ENCODE data around the gene ANKRD63.

The ANKRD63 gene

DNA sequence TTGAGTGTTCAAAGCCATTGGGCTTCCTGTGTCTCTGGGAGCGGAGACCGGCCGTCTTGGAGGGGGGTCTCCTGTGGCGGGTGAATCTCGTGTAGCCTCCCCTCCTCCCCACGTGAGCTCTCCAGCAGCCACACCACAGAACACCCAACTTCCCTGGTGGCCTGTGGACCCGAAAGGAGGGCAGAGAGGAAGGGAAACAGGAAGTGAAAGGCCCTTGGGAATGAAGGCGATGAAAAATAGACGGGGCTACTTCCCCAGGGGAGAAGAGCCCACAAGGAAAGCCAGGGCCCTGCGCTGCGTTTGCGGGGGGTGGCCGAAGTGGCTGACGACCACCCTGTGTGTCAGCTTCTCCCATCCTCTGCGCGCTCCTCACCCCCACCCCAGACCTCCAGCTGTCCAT lies 5.4 kb downstream of the ANKRD63 start:
- DNase-seq, result no peak

DNA sequence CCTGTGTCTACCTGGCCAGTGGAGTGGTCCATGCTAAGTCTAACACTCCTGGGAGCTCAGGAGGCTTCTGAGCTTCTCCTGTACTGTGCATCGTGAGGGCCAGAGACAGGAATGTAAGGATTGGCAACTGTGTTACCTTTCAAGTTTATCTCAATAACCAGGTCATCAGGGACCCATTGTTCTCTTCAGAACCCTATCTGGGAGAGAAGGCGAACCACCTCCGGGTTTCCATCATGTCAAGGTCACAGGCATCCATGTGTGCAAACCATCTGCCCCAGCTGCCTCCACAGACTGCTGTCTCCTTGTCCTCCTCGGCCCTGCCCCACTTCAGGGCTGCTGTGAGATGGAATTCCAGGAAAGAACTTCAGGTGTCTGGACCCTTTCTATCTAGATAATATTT lies 5.9 kb downstream of the ANKRD63 start:
- DNase-seq, result no peak

DNA sequence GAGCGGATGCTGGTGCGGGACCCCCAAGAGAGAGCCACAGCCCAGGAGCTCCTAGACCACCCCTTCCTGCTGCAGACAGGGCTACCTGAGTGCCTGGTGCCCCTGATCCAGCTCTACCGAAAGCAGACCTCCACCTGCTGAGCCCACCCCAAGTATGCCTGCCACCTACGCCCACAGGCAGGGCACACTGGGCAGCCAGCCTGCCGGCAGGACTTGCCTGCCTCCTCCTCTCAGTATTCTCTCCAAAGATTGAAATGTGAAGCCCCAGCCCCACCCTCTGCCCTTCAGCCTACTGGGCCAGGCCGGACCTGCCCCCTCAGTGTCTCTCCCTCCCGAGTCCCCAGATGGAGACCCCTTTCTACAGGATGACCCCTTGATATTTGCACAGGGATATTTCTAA lies 6.9 kb downstream of the ANKRD63 start:
- no peak for DNase-seq

DNA sequence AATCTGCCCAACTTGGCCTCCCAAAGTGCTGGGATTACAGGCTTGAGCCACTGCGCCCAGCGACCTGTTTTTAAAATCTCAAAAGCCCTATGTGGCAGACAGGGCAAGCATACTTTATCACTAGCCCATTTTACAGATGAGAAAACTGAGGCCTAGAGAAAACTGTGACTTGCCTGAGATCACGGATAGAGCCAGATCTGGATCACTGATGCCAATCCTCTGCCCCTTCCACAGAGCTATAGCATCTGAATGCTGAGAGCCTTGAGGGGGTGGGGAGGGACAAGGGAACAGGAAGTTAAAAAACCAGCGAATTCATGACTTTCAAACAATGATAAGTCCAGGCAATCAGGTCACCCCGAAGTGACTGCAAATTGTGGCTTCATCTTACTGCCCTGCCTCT lies 7.3 kb downstream of the ANKRD63 start:
- no peak for DNase-seq

DNA sequence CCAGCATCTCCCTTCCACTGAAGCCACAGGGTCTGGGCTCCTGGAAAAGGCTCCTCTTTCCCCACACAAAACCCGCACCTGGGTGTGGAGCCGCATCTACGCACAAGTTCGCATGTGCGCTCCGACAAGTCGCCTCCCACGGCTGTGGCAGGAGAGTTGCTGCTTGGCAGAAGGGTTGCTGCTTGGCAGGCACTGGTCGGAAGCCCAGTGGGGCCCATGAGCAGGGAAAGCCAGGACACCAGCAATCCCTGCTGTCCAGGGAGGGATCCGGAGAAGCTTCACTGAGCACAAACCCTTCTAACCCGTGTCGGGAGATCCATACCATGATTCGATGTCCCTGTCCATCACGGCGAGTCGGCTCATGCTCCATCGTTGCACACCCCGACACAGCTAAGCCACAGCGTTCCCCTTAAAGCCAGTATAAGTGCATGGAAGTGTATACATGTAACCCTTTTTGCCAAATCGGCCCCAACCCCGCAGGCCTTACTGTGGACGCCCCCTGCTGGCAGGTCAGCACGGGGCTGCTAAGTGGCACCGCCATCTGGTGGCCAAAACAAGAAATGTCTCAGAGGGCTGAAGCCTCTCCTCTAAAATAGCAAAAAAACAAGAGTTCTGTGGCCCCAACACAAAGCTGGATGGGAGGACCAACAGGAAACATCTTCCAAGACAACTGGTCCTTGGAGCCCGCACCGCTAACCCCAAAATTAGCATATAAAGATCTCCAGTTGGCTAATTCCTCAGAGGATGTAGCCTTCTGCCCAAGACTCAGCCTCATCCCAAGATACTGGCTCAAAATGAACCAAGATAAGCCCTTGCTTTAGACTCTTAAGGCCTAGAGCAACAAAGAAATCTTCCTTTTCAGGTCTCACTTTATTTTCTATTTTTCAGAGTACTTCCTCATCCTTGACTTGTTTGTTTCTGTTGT lies 8.3 kb downstream of the ANKRD63 start:
- peak; percentile 83 for DNase-seq

DNA sequence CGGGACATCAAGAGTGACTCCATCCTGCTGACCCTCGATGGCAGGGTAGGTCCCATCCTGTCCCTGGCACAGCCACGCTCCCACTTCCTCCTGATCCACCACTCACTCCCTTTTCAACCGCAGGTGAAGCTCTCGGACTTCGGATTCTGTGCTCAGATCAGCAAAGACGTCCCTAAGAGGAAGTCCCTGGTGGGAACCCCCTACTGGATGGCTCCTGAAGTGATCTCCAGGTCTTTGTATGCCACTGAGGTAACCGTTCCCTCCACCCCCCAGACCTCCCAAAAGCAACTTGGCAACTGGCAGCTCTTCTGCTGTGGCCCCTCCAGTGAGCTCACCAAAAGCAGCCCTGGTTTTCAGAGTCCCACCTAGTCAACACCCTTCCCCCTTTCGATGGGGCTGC lies 9.4 kb downstream of the ANKRD63 start:
- no peak for DNase-seq

DNA sequence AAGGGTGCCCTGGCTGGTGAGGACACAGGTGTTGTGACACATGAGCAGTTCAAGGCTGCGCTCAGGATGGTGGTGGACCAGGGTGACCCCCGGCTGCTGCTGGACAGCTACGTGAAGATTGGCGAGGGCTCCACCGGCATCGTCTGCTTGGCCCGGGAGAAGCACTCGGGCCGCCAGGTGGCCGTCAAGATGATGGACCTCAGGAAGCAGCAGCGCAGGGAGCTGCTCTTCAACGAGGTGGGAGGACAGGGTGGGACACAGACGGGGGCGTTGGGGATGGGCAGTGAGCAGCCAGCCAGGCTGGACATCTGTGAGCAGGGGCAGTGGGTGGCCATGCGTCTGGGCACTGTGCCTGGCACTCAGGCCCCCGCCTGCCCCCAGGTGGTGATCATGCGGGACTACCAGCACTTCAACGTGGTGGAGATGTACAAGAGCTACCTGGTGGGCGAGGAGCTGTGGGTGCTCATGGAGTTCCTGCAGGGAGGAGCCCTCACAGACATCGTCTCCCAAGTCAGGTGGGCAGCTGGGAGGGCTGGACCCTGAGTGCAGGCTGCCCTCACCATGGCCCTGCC lies 10.3 kb downstream of the ANKRD63 start:
- no peak for DNase-seq

DNA sequence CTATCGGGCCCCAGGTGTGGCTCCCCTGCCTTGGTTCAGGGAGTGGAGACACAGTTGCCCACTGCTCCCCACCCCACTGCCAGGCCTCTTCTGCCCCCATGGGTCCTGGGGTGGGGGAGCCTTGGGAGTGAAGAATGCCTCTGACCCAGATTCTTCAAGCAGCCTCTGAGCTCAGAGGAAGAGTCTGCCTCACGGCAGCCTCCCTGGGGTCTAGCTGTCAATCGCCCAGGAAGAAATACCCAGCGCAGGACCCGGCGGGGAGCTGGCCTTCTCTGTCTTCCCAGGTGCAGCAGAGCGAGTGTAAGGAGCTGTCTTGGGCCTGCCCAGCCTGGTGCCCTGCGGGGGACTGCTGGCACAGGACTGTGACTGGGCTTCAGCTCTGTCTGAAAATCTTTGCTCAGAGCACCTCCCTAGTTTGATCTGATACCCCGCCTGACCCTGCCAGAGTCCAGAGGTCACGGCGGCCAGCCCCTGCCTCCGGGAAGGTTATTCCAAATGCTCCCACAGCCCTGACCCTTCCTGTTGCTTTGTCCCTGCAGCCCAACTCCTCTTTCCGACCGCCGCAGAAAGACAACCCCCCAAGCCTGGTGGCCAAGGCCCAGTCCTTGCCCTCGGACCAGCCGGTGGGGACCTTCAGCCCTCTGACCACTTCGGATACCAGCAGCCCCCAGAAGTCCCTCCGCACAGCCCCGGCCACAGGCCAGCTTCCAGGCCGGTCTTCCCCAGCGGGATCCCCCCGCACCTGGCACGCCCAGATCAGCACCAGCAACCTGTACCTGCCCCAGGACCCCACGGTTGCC lies 11.0 kb downstream of the ANKRD63 start:
- DNase-seq, result no peak

DNA sequence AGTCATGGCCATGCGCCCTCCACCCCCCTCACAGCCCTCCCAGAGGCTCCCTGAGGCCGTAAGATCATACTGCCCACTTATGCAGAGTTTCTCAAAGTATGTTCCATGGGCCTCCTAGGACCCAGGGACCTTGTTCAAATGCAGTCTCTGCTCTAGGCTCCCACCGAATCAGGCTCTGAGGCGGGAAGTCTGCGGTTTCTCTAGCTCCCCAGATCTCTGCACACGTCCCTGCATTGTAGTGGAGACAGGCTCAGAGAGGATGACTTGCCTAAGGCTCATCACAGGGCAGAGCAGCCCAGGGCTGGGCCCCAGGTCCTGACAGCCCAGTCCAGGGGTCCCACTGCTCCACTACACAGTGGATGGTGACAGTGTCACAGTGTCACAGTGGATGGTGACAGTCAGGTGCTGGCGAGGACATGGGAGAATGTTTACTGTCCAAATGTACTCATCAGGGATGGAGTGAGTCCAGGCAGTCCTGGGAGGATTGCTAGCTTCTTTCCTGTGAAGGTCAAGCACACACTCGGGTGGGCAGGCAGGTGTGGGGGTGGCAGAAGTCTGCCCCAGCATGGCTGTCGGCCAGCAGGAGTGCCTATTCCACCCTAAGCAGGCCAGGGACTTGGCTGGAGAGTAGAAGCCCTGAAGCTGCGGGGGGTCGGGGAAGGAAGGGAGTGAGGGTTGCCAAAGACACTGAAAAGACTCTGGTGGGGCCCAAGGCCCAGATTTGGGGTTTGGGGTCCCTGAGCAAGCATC lies 12.4 kb downstream of the ANKRD63 start:
- DNase-seq, result no peak

DNA sequence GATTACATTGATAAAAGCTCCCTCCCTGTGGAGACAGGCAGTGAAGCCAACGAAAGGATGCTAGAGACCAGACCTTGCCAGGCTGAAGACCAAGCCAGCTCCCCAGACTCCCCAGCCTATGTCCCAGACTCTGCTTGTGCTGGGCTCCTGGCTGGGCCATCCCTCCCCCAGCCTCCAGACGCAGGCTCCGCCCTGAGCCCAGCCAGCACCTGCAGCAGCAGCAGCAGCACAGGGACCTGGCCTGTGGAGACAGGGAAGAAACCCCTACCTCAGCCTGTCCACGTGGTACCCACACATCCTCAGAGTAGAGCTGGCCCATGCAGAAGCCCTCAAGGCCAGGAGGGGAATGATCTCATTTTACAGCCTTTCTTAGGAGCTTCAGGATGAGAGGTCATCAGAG lies 13.3 kb downstream of the ANKRD63 start:
- no peak for DNase-seq

DNA sequence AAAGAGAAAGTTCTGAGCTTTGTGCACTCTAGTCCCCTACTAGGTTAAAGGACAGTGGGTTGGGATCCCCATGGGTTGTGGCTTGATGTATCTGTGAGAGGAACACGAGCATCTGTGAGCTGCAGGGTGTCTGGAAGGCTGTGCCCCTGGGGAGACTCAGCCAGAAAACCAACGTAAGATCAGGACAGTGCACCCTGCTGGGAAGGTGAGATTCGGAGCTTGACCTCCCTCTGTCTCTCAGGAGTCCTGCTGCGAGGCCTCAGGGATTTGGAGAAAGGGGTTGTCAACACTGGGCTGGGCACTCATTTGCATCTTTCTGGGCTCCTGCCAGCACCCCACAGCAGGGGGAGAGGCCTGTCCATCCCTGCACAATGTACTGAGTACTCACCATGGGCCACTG lies 15.2 kb downstream of the ANKRD63 start:
- DNase-seq, result no peak

DNA sequence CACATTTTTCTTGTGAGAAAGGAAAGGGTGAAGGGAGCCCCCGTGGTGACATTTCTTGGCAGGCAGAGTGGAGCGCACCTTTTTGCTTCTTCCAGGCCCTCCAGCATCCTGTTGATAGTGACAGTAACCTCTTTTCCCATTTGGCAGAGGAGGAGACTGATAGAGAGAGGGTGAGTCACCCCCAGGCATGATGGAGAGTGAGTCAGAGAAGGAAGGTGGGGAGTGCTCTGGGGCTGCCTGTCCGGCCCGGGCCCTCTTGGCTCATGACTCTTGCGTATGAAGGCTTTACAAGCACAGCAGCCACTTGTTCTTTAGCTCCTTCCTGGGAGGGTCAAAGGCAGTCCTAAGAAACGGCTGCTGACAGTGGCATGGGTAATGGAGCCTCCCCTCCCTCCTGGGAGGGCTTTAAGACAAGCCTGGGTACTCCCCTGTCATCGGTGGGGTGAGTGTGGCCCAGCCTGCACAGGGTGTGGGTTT lies 16.0 kb downstream of the ANKRD63 start:
- DNase-seq, result no peak

DNA sequence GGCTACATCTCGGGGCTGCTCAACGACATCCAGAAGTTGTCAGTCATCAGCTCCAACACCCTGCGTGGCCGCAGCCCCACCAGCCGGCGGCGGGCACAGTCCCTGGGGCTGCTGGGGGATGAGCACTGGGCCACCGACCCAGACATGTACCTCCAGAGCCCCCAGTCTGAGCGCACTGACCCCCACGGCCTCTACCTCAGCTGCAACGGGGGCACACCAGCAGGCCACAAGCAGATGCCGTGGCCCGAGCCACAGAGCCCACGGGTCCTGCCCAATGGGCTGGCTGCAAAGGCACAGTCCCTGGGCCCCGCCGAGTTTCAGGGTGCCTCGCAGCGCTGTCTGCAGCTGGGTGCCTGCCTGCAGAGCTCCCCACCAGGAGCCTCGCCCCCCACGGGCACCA lies 17.0 kb downstream of the ANKRD63 start:
- DNase-seq, result no peak

DNA sequence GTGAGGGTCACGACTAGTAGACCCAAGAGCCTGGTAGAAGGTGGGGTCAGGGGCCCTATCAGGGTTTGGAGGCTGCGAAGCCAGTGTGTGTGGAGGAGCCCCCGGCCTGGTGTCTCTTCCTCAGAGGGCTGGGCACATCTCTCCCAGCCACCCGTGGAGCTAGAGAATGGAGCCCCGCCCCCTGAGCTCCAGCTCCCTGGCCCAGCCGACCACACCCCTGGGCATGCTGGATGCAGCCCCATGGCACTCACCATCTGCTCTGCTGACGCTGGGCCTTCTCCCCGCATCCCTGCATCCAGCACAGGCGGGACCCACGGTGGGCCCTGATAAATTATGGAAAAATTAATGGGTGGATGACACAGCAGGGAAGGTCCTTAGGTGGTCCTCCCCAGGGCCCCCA lies 17.5 kb downstream of the ANKRD63 start:
- peak; percentile 66 for DNase-seq

DNA sequence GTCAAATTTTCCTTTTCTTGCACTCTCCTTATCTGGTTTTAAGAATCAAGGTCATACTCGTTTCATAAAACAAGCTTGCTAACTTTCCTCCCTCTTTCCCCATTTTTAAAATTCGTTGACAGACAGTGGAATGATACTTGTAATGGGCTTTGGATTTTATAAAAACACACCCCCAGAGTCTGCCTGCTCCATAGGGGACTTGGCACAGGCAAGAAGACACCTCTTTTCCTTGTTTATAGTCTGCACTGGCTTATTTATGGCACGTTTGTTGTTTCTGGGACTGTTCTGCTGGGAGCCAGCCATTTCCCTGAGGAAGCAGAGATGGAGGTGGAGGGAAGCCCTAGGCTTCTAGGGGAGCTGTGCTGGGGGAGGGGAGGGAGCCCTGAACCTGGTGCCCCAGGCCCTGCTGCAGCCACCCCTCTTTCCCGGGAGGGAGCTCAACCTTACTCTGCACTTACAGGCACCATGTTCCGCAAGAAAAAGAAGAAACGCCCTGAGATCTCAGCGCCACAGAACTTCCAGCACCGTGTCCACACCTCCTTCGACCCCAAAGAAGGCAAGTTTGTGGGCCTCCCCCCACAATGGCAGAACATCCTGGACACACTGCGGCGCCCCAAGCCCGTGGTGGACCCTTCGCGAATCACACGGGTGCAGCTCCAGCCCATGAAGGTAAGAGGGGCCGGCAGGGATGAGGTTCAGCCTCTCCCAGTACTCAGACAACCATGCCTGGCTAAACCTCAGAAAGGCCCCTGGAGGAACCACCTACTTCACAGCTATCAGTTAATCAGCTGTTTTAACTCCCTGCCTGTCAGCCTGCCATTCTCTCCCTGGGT lies 18.3 kb downstream of the ANKRD63 start:
- DNase-seq, result peak; percentile 19

DNA sequence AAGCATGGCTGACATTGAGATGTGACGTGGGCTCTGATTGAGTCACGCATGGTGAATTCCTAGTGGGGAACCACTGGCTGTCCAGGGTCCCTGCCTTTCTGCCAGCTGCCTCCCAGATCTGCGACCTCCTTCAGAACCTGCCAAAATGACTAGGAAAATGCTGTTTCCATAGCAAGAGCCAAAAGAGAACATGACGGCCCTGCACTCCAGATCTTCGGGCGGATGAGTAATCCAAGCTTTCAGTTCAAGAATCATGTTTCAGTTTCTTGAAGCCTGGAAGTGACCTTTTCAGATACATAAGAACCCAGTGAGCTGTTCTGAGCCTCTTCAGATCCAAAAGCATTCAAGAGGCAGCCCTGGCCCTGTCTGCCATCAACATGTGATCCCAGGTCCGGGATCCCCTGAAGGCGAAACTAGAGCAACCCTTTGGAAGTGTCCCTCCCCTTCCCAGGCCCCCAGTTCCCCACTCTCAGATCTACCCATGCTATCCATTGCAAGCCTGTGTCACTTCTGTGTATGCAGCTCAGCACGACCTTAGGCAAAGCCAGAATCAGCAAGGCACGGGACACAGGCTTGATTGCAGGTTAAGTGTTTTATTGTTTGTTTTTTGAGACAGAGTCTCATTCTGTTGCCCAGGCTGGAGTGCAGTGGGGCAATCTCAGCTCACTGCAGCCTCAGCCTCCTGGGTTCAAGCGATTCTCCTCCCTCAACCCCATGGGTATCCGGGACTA lies 19.7 kb downstream of the ANKRD63 start:
- DNase-seq, result no peak

DNA sequence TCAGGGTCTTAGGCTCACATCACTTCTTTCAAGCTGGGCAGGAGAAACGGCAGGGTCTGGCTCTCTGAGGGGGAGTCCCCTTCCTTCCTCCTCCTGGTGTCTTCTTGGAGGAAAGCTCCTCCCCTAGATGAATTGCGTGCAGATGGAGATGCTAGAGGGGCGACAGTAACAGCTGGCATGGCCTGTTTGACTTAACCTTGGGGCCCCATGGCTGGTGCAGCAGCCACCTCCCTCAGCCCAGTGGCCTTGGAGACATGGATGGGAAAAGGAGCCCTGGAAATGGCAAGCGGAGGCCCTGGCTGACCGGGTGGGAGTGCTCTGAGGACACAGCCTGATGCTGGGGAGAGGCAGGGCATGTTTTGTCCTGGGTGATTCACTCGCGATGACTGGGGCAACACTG lies 23.8 kb downstream of the ANKRD63 start:
- no peak for DNase-seq

DNA sequence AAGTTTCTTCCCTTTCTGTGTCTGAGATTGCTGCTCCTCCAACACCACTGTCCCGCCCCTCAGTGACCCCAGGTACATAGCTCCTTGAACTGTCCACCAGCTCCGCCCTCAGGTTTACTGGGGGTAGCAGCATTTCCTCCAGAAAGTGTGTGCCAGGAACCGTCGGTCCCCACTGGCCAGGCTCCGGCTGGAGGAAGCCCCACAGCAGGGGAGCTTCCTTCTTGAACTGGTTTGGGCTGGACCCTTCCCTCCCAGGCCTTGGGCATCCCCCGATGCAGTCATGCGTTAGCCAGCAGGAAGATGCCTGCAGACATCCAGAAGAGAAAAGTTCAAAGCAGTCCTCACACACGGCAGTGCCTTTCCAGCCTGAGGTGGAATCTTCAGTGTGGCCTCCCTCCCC lies 24.3 kb downstream of the ANKRD63 start:
- DNase-seq, result no peak

DNA sequence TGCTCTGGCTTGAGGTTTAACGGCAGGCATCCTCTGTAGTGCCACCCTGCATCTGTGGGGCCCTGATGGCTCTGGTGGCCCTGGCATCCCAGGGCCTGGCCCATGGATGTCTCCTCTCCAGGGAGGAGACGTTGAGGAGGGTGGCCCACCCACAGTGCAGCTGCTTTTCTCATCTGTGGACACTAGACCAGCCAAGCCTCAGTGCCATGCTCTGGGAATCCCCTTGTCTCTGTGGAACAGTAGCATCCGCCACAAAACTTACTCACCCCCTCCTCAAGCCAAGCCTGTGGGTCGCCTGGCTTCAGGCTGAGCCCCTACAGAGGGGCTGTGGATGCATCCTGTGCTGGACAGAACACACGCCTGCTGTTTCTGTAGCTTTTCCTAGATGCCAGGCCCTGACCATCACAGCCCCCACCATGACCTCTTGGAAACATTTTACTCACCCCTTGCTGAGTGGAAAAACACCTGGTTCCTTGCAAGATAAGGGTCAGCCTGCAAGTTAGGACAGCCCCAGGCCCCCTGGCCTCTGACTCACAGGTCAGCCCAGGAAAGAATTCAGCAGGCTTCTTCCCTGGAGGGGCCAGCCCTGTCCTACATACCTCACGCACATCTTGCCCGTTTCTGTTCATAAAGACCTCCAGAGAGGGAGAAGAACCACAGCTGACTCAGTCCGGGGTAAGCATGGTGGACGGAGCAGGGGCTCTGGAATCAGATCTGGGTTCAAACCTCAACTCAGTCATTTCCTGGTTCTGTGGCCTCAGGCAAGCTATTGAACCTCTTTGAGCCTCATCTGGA lies 25.0 kb downstream of the ANKRD63 start:
- no peak for DNase-seq

DNA sequence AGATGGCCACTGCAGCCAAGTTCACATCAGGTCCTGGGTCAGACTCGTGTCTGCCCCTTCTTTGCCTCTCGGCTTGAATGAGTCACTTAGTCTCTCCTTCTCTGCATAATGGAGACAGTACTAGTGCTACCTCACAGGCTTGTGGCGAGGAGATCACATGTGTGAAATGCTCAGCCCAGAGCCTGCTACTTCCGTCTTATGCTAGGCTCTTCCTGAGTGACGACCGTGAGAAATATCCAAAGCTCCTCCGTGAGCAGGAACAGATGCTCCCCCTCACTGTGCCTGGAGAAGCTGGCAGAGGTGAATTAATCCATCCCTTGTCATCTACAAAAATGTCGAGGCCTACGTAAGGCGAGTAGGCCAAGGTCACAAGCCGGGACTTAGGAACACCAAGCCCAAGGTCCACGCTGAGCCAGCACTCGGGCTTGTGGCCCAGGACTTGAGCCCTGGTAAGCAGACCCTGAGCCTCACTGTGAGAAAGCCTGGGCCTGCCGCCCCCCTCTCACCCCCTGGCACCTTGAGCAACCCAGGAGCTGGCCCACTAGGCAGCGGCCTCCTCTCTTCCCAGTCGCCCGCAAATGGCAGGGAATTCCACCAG lies 26.1 kb downstream of the ANKRD63 start:
- DNase-seq, result no peak

All from COR-L47 (cell line).